SK-N-MC (cell line): ENCODE data around the gene SGCE.

Experiments used
- EZH2 ChIP-seq: fragments of 200-600 bp; sonication (generic); IDR thresholded peaks from one replicate; pipeline ENCODE4 v1.6.1; 2017; ENCODE audit warnings: antibody characterized with exemption
- POLR2AphosphoS5 ChIP-seq: IDR thresholded peaks from 2 replicates; pipeline ENCODE4 v1.6.1; 2012; ENCODE audit warnings: mild to moderate bottlenecking, low read depth, low read length, borderline replicate concordance

DNA sequence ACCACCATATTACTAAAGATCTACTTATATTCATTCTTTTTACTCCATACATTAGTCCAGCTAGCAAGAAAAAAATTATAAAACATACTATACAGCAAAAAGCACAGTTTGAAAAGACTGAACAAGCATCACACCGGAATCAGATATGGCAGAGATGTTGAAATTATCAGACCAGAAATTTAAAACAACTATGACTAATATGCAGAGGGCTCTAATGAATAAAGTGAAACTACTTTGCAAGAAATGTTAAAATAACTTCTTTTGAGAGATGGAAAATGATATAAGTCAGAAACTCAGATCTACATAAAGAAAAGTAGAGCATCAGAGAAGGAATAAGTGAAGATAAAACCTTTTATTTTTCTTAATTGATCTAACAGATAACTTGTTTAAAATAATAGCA, 50.9 kb downstream of the SGCE start:
- no peak for TF ChIP-seq EZH2
- TF ChIP-seq POLR2AphosphoS5: no peak
